AG08395 (cell line): ENCODE results near the gene PC.

Experiments used
- DNase-seq: peaks from one replicate; pipeline ENCODE4 v3.0.0; 2012; ENCODE audit warnings: mixed read lengths, low spot score

PC gene

GRCh38 chr11:66884443-66884842 is 73.7 kb downstream of the PC start:
- no peak for DNase-seq

DNA sequence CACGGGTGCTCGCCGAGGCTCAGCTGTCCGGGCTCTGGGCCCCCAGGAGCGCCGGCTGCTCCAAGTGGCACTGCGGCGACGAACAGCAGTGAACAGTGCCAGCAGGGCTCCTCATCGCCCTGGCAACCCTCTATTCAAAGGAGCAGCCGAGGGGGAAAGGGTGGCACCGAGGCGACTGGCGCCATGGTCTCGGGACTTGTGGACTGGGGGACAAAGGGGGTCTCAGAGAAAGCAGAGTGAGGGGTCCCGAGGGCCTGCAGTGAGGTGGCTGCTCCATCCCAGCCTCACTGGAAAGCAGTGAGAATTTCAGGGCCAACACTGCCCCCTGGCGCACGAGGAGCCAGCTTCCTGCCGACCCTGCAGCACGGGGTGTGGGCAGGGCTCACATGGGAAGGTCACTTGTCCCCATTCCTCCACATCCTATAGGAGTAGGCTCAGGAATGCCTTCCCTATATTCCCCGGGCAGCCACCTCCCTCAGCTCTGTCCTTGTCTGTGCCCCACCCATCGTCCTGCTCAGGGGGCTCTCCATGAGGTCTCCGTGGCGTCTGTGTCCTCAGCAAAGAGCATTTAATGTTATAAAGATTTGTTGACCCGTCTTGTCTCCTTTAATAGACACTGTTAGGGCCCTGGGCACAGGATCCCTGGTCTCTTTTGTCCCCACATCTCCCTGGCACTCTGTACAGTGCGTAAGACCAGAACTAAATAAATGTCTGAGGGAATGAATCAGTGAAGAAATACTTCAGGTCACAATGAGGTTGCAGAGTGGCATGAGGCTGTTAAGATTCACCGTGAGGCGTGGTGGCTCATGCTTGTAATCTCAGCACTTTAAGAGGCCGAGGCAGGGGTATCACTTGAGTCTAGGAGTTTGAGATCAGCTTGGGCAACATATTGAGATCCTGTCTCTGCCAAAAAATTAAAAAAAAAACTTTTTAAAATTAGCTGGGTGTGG is 74.9 kb downstream of the PC start:
- DNase-seq: peak; percentile 27

- no peak for DNase-seq
These were observed 75.6 kb downstream of the PC start for GRCh38 chr11:66882561-66883015.

GRCh38 chr11:66881927-66882452 is 76.2 kb downstream of the PC start:
- DNase-seq: no peak

DNA sequence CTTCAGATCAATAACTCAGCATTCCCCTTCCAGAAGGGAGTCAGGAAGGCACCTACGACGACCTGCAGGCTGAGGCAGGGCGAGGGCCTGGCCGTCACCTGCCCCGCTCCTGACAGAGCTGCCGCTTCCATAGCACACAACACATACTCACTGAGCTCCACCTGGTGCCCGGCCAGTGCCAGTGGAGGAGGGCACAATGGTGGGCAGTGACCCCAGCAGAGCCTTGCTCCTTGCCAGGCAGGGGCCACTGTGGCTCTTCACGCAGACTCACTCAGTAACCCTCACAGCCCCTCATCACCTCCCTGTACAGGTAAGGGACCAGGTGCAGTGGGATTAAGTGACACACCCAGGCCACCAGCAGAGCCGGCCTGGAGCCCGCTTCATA is 76.7 kb downstream of the PC start:
- DNase-seq: no peak

DNA sequence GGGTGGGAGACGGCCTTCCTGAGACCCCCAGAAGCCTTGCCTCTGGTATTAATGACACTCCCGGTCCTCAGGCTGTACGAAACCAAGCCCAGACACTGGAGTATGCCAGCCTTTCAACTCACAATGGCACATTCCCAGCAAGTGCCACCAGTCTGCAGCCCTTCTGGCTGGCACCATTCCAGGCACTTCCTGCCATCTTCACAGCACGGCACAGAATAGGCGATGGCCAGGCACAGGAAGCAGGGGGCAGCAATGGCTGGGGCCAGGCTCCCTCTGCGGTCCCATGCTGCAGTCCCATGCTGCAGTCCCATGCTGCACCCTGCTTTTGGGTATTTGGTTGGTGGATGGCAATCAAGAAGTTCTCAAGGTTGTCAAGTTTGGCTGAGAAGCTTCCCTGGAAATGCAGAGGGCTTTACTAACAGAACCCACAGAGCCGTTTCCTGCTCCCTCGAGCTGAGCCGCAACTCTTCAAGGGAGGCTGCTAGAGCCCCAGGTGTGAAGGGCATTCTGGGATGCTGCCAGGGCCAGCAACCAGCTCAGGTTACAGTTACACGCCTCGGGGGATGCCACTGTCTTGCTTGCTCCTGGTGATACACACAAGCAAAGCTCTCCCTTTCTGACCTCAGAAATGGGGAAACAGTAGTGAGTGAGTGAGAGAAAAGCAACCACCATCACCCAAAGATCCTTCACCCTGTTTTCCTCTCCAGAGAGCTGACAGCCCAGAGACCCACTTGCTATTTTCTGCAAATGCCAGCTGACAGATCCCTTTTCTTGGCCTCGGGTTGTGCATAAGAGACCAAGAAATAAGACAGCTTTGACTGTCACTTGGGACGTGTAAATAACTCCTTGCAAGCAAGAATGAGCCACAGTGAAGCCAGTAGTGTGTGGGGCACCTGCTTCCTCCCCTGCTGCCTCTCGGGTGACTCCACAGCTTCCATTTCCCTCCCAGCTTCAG is 77.4 kb downstream of the PC start:
- DNase-seq: no peak

DNA sequence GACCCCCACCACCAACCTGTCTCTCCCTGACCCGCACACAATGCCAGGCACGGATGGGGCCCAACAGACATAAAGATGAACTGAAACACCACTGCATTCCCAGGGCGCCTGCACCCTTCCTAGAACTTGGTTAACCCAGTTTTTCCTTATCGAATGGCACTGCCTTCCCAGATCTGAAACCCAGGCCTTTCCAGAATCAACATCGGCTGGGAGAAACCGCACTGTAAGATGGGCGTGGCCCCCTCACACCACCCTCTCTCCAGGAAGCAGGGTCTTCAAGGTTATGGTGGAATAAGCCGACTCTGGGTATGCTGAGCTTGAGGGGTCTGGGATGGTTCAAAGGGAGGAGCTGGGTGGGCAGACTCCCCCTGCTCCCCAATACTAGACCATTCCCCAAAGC is 78.2 kb downstream of the PC start:
- no peak for DNase-seq

DNA sequence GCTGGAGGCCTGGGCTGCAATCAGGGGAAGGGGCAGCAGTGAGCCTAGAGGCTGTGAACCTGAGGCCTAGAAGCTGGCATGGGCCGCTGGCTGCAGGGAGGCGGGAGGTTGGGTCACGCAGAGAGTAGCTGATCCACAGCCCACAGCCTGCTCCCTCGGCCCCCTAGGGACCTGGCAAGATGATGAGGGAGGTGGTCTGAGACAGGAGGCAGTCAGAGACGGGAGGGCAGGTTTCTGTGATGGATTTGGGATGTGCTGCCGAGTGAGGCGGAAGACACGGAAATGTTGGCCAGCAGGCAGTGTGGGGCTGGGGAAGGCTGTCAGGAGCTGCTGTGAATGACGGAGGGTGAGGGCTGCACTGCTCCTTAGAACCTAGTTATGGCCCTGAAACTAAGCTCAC is 78.6 kb downstream of the PC start:
- no peak for DNase-seq

DNA sequence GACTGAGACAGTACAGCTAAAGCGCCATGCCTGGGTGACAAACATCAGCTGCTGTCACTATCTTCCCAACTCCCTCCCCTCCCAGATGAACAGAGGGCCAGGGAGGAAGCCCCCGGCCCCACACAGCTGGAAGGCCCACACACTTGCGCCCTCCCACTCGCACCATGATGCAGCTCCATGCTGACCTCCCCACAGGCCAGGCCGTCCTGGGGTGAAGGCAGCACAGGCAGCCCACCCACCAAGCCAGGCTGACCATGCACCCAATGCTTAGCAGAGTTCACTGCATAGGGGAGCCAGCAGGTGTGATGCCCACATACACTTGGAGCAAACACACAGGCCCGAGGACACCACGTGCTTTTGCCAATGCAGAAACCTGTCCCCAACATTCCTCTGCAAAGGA is 79.2 kb downstream of the PC start:
- DNase-seq: no peak

DNA sequence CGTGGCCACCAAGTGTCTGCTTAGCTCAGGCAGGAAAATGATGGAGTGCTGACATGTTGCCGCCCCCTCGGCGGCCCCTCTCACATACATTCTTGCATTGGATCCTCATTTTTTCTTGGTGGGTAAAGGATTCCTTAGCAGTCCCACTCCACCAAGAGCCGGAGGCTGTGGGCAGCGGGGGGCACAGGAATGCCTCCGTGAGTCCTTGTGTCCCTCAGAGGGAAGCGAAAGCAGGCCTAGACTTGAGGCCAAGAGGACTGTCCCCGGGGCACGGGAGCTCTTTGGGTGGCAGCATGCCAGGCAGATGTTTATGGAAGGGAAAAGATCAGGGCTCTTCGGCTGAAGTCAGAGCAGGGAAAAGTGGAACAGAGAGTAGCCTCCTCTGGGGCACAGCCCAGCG is 79.7 kb downstream of the PC start:
- peak; percentile 19 for DNase-seq

DNA sequence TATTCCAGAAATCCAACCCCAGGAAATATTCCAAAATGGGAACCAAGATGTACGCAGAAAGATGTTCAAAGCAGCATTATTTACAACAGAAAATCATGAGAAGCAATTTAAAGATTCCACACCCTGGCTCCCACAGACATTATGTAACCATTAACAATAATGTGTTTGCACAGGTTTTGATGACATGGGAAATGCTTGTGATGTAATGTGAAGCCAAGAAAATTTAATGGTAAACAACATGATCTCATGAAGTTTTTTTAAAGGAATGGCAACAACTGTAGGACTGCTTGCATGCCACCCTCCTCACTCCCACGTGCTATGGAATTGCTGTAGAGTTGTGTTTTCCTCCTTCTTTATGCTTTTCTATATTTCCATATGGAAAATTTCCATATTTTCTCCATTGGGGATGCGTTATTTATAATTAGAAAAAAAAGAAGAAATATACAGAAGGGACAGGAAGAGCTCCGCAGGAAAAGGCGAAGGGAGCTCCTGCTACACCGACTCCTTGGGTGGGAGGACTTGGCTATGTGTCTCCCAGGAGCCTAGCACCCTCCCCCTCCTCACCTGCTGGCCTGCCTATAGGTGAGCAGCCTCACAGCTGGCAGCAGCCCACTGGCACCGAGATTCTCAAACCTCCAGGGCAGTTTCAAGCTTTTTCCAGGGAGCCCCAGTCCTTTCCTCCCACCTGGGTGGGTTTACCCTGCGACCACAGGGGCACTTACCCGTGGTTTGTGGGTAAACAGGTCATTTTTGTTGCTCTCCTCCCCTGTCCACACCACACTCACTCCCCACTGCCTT is 80.4 kb downstream of the PC start:
- DNase-seq: no peak

DNA sequence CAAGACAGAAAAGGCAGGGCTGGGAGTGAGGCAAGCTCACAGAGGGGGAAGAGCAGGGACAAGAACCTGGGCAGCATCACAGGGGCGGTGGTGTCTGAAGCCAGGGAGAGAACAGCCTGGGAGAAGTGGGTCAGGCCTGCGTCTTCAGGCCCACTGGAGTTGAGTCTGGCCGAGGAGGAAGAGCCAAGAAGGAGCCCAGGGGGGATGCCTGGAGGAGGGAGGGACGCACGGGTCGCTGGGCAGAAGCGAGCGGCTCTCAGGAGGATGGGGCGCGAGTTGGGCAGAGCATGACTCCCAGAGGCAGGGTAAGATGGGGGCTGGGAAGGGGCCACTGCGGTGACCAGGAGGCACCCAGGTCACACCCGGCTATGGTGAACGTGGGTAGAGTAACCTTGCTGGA is 82.8 kb downstream of the PC start:
- DNase-seq: no peak

DNA sequence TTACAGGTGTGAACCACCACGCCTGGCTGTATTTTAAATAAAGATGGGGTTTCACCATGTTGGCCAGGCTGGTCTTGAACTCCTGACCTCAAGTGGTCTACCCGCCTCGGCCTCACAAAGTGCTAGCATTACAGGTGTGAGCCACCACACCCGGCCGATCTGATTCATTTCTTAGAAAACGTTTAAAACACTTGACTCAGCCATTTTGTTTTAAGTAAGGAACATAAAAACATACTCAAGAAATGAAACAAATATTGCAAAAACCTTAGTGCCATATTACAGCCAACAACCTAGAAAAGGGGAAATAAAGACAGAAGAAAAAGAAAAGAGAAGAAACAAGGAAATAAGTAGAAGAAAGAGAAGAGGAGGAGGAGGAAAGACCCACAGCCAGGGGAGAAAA is 84.0 kb downstream of the PC start:
- DNase-seq: no peak

- no peak for DNase-seq
These were observed 86.7 kb downstream of the PC start for GRCh38 chr11:66871521-66871901.

- no peak for DNase-seq
These were observed 87.3 kb downstream of the PC start for GRCh38 chr11:66870616-66871520.

GRCh38 chr11:66870131-66870530 is 88.1 kb downstream of the PC start:
- DNase-seq: no peak

- no peak for DNase-seq
These were observed 88.7 kb downstream of the PC start for GRCh38 chr11:66869567-66869870.

- no peak for DNase-seq
These were observed 89.2 kb downstream of the PC start for GRCh38 chr11:66868726-66869566.

DNA sequence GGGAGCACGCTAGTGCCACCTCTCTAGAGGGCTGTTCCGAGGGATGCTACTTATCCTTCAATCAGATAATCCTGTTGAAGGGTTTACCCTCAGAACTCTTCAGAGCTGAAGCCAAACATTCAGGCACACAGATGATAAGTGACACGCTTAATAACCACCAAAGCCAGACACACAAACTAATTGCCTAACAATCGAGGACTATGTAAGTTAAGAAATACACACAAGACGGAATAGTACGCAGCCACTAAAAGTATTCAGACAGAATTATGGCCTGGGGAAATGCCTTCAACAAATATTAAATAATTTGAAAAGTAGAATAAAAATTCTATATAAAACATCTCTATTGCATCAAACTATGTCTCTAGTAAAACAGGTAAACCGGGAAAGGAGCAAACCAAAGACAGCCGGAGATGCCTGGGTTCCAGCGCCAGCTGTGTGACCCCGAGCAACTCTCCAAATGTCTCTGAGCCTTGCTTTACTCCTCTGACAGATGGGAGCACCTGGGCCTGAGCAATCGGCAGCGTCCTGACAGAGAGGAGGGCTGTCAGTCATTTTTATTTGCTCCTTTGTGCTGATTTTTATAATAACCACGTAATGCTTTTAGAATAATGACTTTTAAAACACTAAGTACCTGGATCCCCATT is 90.0 kb downstream of the PC start:
- DNase-seq: no peak
